ENCODE measurements around the gene EFCAB6.

DNA sequence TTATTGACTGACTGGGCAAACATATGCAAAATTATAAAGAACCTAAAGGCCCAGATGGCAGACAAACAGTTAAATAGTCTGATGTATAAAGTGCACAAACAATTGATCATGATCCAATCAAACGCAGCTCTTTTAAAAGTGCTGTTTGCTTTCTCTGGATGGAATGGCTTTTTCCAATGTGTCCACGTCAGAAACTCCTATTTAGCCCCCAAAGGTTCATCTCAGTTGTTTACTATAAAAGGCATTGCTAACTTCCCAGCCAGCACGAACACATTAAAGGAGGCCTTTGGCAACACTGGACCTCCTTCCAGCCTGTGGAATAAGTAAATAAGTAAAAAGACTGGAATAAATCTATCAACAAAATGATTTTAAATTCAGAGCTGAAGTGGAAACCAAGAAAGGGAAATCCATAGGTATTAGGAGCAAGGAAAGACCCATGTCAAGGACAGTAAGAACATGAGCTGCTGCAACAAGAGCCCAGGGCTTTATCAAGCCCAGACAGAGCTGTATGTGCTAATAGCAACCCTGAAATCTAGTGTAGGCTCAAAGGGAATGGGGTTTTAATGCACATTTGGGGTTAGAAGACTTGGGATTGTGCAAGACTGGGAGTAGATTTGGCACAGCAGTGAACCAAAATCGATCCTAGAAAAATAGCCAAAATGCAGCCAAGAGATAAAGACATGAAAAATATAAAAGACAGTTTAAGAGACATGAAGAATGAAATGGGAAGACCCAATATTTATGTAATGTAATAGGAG, 105.4 kb downstream of the EFCAB6 start:
- TF ChIP-seq POLR2A (IDR thresholded peaks at IDR 0.05) = no peak
- TF ChIP-seq, protein P1, sequence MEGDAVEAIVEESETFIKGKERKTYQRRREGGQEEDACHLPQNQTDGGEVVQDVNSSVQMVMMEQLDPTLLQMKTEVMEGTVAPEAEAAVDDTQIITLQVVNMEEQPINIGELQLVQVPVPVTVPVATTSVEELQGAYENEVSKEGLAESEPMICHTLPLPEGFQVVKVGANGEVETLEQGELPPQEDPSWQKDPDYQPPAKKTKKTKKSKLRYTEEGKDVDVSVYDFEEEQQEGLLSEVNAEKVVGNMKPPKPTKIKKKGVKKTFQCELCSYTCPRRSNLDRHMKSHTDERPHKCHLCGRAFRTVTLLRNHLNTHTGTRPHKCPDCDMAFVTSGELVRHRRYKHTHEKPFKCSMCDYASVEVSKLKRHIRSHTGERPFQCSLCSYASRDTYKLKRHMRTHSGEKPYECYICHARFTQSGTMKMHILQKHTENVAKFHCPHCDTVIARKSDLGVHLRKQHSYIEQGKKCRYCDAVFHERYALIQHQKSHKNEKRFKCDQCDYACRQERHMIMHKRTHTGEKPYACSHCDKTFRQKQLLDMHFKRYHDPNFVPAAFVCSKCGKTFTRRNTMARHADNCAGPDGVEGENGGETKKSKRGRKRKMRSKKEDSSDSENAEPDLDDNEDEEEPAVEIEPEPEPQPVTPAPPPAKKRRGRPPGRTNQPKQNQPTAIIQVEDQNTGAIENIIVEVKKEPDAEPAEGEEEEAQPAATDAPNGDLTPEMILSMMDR (IDR thresholded peaks at IDR 0.05) = no peak
